Measurements from ENCODE around the gene SKAP1.
"Not testable (repeated sequence)": the region's sequence is repeated elsewhere in the genome, so short reads cannot be mapped to it uniquely, and the experiment has no call there.

Gene SKAP1

GRCh38 chr17:48241131-48241591, 188.9 kb downstream of the SKAP1 start:
- peak; percentile 13 for DNase-seq

- no peak for DNase-seq
Observed at GRCh38 chr17:48240562-48241130, 189.4 kb downstream of the SKAP1 start.

DNA sequence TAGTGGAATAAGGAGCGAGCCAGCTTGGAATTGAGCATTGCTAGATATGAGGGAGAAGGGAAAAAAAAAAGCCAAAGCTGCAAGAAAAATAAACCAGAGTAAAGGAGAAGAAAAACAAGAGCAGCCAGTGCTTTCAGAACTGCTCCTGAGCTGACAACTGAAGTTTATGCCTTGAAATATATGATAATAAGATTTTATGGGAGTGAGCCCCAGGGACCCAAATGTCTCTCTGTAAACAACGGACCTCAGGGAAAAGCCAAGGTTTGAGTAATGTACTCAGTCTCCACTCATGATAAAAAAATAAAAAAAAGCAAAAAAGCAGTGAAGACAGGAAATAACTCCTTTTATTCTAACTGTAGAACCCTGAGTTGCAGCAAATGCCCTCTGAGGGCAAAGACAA, 189.9 kb downstream of the SKAP1 start:
- no peak for DNase-seq

GRCh38 chr17:48239603-48239995, 190.4 kb downstream of the SKAP1 start:
- DNase-seq, result no peak

DNA sequence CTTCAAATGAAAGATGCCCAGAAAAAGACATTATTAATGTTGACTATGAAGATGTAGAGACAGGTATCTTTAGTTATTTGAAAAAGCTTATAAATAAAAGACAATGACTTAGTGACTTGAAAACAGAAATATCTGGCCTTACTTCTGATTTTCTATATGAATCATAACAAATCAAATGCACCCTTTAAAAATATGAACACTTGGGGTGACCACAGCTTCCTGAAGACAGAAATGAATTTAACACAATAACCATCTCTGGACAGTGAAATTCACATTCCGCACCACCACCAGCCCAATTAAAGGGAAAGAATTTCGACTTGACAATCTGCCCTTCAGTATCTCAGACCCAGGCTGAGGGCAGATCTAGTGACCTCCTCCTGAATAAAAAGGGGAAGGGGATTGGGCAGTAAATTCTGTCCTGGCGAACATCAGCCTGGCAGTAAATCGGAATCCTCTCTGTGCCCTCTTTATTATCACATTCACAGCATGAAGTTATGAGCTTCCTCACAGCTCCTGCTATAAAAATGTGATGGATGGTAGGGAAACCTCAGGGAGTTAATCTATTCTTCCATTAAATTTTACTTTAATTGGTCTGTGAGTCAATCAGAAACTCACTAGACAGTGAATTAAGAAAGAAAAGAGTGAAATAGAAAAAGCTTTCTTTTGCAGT, 190.9 kb downstream of the SKAP1 start:
- no peak for DNase-seq

DNA sequence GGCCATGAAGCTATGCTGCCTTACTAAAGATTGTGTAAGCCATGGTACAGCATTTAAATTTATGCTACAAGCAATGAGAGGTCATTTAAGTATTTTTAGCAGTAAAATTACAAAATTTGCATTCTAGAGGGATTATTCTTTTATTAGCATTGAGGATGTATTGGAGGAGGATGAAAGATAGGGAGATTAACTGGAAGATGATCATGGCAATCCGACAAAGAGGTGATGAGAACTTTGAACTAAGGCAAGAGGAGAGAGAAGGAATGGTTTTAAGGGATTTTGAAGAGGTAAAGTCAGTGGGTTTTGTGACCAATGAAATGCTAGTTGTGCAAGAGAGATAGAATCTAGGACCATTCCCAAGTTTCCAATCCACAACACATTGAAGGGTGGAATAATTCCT, 192.6 kb downstream of the SKAP1 start:
- no peak for DNase-seq

- DNase-seq, result no peak
Observed at GRCh38 chr17:48236681-48237134, 193.3 kb downstream of the SKAP1 start.

- DNase-seq, result no peak
Observed at GRCh38 chr17:48234922-48235321, 195.1 kb downstream of the SKAP1 start.

DNA sequence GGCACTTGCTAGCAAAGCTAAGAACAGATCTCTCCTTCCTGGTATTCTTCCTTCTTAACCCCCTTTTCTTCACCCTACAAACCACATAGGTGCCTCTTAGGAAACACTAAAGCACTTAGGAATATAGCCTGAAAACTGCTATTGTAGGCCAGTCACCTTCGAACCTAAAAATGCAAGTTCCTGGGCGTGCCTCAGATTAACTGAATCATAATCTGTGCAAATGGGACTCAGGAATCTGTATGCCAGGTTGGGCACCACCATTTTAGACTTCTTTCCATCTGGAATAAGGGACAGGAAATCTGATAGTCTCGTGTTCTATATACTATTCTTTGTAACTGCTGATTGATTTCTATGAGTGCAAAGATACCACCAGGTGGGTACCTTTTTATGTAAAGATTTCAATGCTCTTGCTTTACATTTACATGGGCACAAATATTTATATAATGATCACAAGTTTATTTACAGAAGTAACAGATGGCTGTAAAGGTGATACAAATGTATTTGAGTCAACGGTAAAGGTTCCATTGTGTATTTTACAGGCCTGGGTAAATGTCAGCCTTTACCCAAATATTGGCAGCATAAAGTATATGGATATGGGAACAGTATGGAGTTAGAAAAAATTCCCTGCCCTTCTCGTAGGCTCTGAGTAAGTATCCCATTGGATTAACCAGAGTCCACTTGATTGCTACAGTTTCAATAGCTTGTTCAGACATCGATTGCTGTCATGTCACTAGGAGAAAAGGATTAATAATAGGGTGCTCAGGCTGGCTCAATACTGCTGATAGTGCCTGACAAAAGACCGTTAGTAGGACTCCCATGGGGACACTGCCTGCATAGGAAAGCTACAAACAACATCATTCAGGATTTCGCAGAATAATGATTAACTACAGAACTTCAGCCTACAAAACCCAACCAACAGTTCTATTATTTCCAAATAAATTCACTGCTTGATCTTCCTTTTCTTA, 197.7 kb downstream of the SKAP1 start:
- DNase-seq, result no peak

DNA sequence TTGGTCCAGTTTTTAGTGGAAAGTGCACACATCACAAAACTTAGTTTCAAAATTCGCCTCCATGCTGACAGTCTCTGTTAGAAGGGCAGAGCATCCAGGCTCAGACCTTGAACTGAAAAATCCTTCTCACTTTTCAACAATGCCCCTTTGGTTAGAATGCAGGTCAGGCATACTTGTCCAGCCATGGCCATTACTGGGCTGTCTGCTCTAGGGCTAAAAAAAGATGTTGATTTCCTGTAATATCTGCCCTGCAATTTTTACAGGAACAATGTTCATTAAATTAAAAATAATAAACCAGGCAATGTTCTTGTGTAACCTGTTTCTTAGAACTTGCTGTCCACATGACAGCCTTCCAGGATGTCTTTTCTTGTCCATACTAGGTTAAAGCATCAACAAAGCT, 200.1 kb downstream of the SKAP1 start:
- DNase-seq, result no peak

DNA sequence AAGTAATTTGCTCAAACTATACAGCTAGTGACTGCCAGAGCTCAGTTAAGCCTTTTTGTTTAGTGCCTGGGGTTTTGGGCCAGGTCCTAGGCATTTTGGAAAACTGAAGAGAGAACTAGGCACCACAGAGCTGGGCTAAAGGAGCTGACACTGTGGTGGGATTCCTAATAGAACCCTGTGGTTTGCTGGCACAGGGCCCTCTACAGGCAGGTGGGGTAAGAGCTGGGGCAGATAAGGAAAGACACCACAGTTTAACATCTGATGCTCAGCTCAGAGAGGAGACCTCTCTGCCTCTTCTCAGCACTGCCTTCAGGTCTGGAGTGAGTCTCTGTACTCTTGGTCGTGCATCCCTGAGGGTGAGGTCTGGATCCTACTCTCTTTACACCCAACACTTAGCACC, 201.3 kb downstream of the SKAP1 start:
- no peak for DNase-seq

DNA sequence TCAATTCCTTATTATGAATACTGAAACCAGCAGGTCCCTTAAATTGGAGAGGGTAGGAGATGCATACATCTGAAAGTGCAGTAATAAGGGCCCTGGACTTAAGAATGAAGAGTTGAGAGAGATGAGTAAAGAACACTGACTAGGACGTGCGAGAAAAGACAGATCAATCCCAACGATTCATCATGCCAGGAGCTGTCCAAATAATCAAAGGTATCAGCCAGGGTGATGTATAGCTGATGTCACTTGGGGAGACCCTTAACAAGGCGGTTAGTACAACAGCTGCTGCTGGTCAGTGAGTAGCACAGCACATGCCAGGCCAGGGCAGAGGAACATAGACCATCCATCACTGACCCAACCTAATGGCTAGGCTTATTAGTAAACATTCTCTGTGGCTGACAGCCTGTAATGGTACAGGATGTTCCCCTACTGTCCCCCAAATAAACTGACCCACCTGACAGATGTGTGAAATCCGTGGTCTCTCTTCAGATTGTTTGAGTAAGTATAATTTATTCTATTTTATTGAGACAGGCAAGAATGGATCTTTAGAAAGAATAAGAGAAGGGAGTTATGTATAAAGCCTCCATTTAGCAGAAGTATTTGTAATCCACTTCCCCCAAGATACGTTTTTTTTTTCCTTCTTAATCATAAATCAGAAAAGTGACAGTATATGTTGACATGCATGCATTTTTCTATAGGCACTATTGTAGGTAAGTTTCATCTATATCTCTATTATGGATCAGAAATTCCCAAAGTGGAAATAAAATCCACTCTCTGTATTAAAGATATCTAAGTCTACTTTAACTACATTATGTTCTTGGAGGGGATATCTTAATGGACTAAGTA, 204.1 kb downstream of the SKAP1 start:
- no peak for DNase-seq

- no peak for DNase-seq
Observed at GRCh38 chr17:48223945-48224344, 206.1 kb downstream of the SKAP1 start.

DNA sequence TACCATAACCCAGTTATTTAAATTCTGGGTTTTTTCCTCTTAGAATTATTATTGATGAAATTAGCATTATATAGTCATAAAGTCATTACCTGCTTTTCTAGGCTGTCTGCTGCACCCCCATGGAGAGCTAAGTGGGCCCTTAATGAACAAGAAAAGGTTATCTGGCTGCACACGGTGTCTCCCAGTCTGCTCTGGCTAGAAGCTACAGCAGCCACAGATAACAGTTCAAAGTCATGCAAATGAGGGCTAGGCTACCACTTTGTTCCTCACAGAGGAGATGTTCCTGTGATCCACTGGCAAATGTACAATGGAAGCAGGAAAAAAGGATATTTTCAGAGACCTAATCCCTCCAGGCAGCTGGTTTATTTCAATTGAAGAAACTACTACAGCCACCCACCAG, 210.4 kb downstream of the SKAP1 start:
- DNase-seq, result no peak

- DNase-seq, result no peak
Observed at GRCh38 chr17:48215583-48216139, 214.4 kb downstream of the SKAP1 start.

DNA sequence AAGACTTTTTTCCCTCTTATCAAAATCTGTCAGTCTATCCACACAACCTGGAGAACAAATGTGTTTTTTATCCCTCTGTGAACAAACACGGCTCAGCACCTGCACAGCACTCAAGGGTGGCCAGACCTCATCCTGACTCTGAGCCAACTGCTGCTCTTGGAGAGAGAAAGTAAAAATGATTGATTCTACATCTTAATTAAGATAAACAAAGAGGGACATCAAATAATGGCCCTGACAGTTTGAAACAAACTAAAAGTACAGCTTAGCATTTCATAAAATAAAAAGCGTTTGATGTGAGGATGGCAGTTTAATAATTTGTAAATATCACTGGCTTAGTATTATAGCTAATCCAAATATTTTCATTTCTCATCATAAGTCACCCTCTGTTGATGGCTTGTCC, 216.2 kb downstream of the SKAP1 start:
- no peak for DNase-seq

GRCh38 chr17:48211787-48212186, 218.2 kb downstream of the SKAP1 start:
- no peak for DNase-seq

GRCh38 chr17:48211011-48211410, 219.0 kb downstream of the SKAP1 start:
- no peak for DNase-seq

GRCh38 chr17:48209973-48210372, 220.0 kb downstream of the SKAP1 start:
- no peak for DNase-seq

DNA sequence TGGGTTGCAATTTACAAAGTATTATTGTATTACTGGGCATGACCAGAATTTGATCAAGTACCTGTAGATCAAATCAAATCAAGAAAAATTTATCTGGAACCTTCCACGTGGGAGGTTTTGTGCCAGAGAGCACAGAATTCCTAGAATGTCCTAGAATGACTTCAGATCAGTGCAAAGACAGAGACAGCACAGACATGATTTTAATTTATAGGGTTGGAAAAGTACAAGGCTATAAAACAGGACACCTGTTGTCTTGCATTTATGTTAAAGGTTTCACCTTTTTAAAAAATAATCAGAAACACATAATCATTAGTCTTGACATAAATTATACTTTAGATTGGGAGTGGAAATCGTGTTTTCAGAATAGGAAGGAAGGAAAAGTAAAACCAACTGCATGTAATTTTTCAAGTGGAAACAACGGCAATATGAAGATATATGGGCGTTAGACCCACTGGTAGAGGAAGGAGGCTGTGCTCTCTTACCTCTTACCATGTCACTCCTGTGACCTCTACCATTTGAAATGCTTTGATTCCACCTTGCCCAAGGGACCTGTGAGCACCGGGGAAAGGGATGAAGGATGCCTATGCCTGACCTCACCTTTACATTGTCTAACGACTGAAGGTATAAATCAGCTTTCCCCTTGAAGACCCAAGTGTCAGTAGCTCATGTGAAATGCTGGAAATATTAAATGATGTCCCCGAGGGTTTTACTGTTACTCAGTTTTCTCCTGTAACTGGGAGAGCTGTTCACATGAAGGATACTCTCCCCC, 222.1 kb downstream of the SKAP1 start:
- DNase-seq, result no peak

GRCh38 chr17:48207036-48207435, 223.0 kb downstream of the SKAP1 start:
- DNase-seq, result not testable (repeated sequence)

GRCh38 chr17:48202959-48203358, 227.1 kb downstream of the SKAP1 start:
- DNase-seq, result no peak
